H9 (cell line): Measurements from ENCODE around the gene TCF7L2. TPM values are rescaled to one million over a fixed set of nuclear protein-coding genes. Genes with fewer than 3 reads are reported as not detected.

ENCODE experiments used
- DNase-seq: peaks from one replicate; pipeline ENCODE4 v3.0.0-alpha.2; 2017
- H2AFZ ChIP-seq: one replicate; pipeline ENCODE4 v1.6.1; 2013; ENCODE audit warnings: mild to moderate bottlenecking, low read length, control low read depth, moderate library complexity
- H2AK5ac ChIP-seq: 2 replicates; pipeline ENCODE4 v1.6.1; 2013; ENCODE audit warnings: low read length, control low read depth, mixed read lengths; ENCODE audit not compliant: insufficient read length
- H2BK120ac ChIP-seq: one replicate; pipeline ENCODE4 v1.6.1; 2013; ENCODE audit warnings: low read depth, mild to moderate bottlenecking, low read length, control low read depth, inconsistent platforms; ENCODE audit not compliant: poor library complexity, severe bottlenecking
- H2BK12ac ChIP-seq: 2 replicates; pipeline ENCODE4 v1.6.1; 2013; ENCODE audit warnings: low read length, control low read depth, mixed read lengths, low read depth; ENCODE audit not compliant: insufficient read length
- H2BK15ac ChIP-seq: 2 replicates; pipeline ENCODE4 v1.6.1; 2013; ENCODE audit warnings: low read depth, low read length, control low read depth
- H2BK20ac ChIP-seq: one replicate; pipeline ENCODE4 v1.6.1; 2013; ENCODE audit warnings: low read depth, mild to moderate bottlenecking, low read length, control low read depth, inconsistent platforms; ENCODE audit not compliant: poor library complexity, severe bottlenecking
- H2BK5ac ChIP-seq: 2 replicates; pipeline ENCODE4 v1.6.1; 2013; ENCODE audit warnings: low read length, control low read depth, mixed read lengths; ENCODE audit not compliant: insufficient read length
- H3K14ac ChIP-seq: 2 replicates; pipeline ENCODE4 v1.6.1; 2013; ENCODE audit warnings: low read length, control low read depth; ENCODE audit not compliant: insufficient read depth
- H3K18ac ChIP-seq: 2 replicates; pipeline ENCODE4 v1.6.1; 2013; ENCODE audit warnings: low read depth, mild to moderate bottlenecking, mixed read lengths, low read length, control low read depth; ENCODE audit not compliant: insufficient read length
- H3K23ac ChIP-seq: 2 replicates; pipeline ENCODE4 v1.6.1; 2013; ENCODE audit warnings: low read length, control low read depth, mixed read lengths, low read depth; ENCODE audit not compliant: insufficient read length
- H3K23me2 ChIP-seq: 2 replicates; pipeline ENCODE4 v1.6.1; 2013; ENCODE audit warnings: low read depth, mild to moderate bottlenecking, mixed read lengths, low read length, control low read depth; ENCODE audit not compliant: insufficient read length, poor library complexity, severe bottlenecking
- H3K27ac ChIP-seq: 2 replicates; pipeline ENCODE4 v1.5.1; 2013; ENCODE audit warnings: low read length, control low read depth, mixed read lengths, low read depth; ENCODE audit not compliant: insufficient read length
- H3K27me3 ChIP-seq: 2 replicates; pipeline ENCODE4 v1.6.1; 2013; ENCODE audit warnings: low read length, control low read depth, inconsistent platforms; ENCODE audit not compliant: insufficient read depth
- H3K4ac ChIP-seq: 2 replicates; pipeline ENCODE4 v1.6.1; 2013; ENCODE audit warnings: low read depth, mild to moderate bottlenecking, control low read depth, inconsistent platforms, low read length, moderate library complexity
- H3K4me1 ChIP-seq: 2 replicates; pipeline ENCODE4 v1.6.1; 2013; ENCODE audit warnings: low read length, control low read depth, inconsistent platforms; ENCODE audit not compliant: insufficient read depth
- H3K4me2 ChIP-seq: 2 replicates; pipeline ENCODE4 v1.6.1; 2013; ENCODE audit warnings: low read length, control low read depth, mixed read lengths; ENCODE audit not compliant: insufficient read length, insufficient read depth
- H3K56ac ChIP-seq: 2 replicates; pipeline ENCODE4 v1.6.1; 2013; ENCODE audit warnings: low read depth, mild to moderate bottlenecking, mixed read lengths, low read length, control low read depth; ENCODE audit not compliant: insufficient read length
- H3K79me1 ChIP-seq: 2 replicates; pipeline ENCODE4 v1.6.1; 2013; ENCODE audit warnings: low read depth, mild to moderate bottlenecking, moderate library complexity, low read length, control low read depth, inconsistent platforms; ENCODE audit not compliant: insufficient read depth, poor library complexity, severe bottlenecking
- H3K79me2 ChIP-seq: 2 replicates; pipeline ENCODE4 v1.6.1; 2013; ENCODE audit warnings: low read length, control low read depth, inconsistent platforms; ENCODE audit not compliant: insufficient read depth
- H3K9ac ChIP-seq: 2 replicates; pipeline ENCODE4 v1.6.1; 2013; ENCODE audit warnings: low read length, control low read depth, mixed read lengths; ENCODE audit not compliant: insufficient read length; ENCODE audit errors: extremely low read depth
- H3K9me3 ChIP-seq: one replicate; pipeline ENCODE4 v1.6.1; 2013; ENCODE audit warnings: low read depth, low read length, inconsistent platforms; ENCODE audit not compliant: control insufficient read depth
- H3T11ph ChIP-seq: one replicate; pipeline ENCODE4 v1.6.1; 2013; ENCODE audit warnings: mild to moderate bottlenecking, low read length, control low read depth, inconsistent platforms
- H4K20me1 ChIP-seq: one replicate; pipeline ENCODE4 v1.6.1; 2013; ENCODE audit not compliant: control insufficient read depth, insufficient read length, insufficient read depth
- H4K5ac ChIP-seq: 2 replicates; pipeline ENCODE4 v1.6.1; 2013; ENCODE audit warnings: low read depth, mild to moderate bottlenecking, mixed read lengths, low read length, control low read depth; ENCODE audit not compliant: insufficient read length
- H4K8ac ChIP-seq: replicated peaks from 2 replicates; pipeline ENCODE4 v1.6.1; 2013; ENCODE audit warnings: low read length, control low read depth, mixed read lengths, low read depth; ENCODE audit not compliant: insufficient read length
- H4K91ac ChIP-seq: 2 replicates; pipeline ENCODE4 v1.6.1; 2013; ENCODE audit warnings: low read depth, mild to moderate bottlenecking, moderate library complexity, mixed read lengths, low read length, control low read depth; ENCODE audit not compliant: insufficient read length
- H3K27ac Mint-ChIP-seq, 3 experiments: 2 replicates in 2 of 3; 3 replicates in 1 of 3; pipeline ENCODE4 v1.8.0; 2020 to 2021; ENCODE audit warnings: mixed read lengths in 3 of 3, mild to moderate bottlenecking in 1 of 3, moderate library complexity in 1 of 3
- H3K27me3 Mint-ChIP-seq: 2 replicates; pipeline ENCODE4 v1.8.0; 2021; ENCODE audit warnings: low read depth, mild to moderate bottlenecking, moderate library complexity, mixed read lengths
- H3K36me3 Mint-ChIP-seq, 3 experiments: 2 replicates in 2 of 3; 3 replicates in 1 of 3; pipeline ENCODE4 v1.8.0; 2020 to 2021; ENCODE audit warnings: low read depth in 3 of 3, mixed read lengths in 3 of 3; ENCODE audit not compliant: insufficient read depth in 1 of 3
- H3K4me1 Mint-ChIP-seq, 2 experiments: 2 replicates each; pipeline ENCODE4 v1.8.0; 2020; ENCODE audit warnings: mixed read lengths in 2 of 2
- H3K4me3 Mint-ChIP-seq, 2 experiments: 2 replicates in 1 of 2; 3 replicates in 1 of 2; pipeline ENCODE4 v1.8.0; 2020 to 2021; ENCODE audit warnings: mild to moderate bottlenecking in 2 of 2, mixed read lengths in 2 of 2, moderate library complexity in 1 of 2
- H3K9me3 Mint-ChIP-seq, 2 experiments: 2 replicates in 1 of 2; 3 replicates in 1 of 2; pipeline ENCODE4 v1.8.0; 2020; ENCODE audit warnings: mild to moderate bottlenecking in 2 of 2, mixed read lengths in 2 of 2, moderate library complexity in 1 of 2
- WGBS: extraction: QIAGEN DNeasy Blood & Tissue Kit; methylation state at CpG from one replicate; pipeline ENCODE4 v1.1.7; 2013; ENCODE audit warnings: missing lambda C conversion rate, low lambda C conversion rate, mixed read lengths; ENCODE audit not compliant: insufficient read length; ENCODE audit errors: extremely low coverage; 5-methylcytosine and 5-hydroxymethylcytosine counted together
- total RNA-seq: library from RNA; stranded (reverse); gene quantifications from 2 replicates; pipeline ENCODE4 v1.2.1, GENCODE V29; 2021
- TF ChIP-seq, protein P1 (sequence below): fragments of 200-600 bp; sonication (generic); conservative IDR thresholded peaks from 3 replicates; pipeline ENCODE4 v1.8.0; 2021; ENCODE audit warnings: antibody characterized with exemption, mild to moderate bottlenecking

Gene TCF7L2
- total RNA-seq, 1 experiment from 2014 or later, result 71.1 TPM

DNA sequence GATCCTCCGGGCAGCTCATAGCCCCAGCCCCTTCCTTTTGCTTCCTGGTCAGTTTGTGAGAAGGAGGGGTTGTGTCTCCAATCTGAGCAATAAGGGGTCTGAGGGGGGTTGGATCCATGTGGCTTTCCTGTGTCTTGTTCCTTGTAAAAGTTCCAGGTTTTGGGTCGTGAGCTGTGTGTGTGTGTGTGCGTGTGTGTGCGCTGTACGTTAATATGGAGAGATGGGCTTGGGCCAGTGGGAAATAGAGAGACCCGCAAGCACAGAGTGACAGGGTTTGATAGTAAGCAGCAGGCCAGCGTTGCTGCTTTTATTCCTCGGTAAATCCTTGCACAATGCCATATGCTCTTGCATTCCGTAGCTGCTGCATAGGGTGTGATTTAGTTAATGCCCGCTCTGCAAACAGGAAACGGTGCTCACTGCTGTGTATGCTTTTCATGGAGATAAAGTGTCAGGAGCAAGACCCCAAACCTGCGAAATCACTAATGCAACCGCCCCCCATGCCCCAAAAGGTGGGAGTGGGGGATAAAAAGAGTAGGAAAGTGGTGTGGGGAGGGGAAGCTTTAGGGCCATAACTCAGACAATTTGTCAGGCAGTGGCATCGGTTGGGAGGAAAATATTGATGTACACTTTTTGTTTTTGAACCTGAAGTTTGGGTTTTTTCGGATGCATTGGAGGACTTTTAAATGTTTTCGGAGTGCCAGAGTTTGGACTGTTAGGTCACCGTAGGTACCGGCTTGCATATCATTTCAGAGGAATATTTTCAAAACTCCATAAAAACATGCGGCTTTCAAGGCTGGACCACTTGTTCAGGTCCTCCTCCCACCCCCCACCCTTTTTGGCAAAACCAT is 108.7 kb downstream of the TCF7L2 start:
- no peak overlapping the region for H2BK20ac ChIP-seq
- no peak overlapping the region for H4K5ac ChIP-seq
- H3K79me1 ChIP-seq, result peaks cover 12% of the 10 kb centered on the region
- peak overlapping the region; percentile 4 for H3K4me2 ChIP-seq
- H4K91ac ChIP-seq, result no peak overlapping the region
- no peaks in the 10 kb centered on the region for H4K20me1 ChIP-seq
- H3K56ac ChIP-seq, result no peak overlapping the region
- no peak overlapping the region for H3K23ac ChIP-seq
- no peak overlapping the region for H2BK15ac ChIP-seq
- DNase-seq, result peak; percentile 29
- H3K27ac ChIP-seq, result no peak overlapping the region
- Mint-ChIP-seq H3K4me1 (peaks cover 12 to 47% of the 10 kb centered on the region in 2 experiments), H3K36me3 (peaks cover 0 to 19% (median 9%) of the 10 kb centered on the region in 3 experiments; a peak in 5 of 7 replicates), H3K27me3 (no peaks in the 10 kb centered on the region), H3K9me3 (no peaks in the 10 kb centered on the region), H3K27ac (no peak overlapping the region), H3K4me3 (no peak overlapping the region)
- H3K79me2 ChIP-seq, result peaks cover 36% of the 10 kb centered on the region; the same call in 1 of the 2 replicates
- H2BK5ac ChIP-seq, result no peak overlapping the region
- no peaks in the 10 kb centered on the region for H3K23me2 ChIP-seq
- peaks cover 33% of the 10 kb centered on the region; the same call in 1 of the 2 replicates for H3K4me1 ChIP-seq
- H2AFZ ChIP-seq, result no peak overlapping the region
- WGBS, result no CpG with 5 or more reads among the region's 19 CpGs
- no peak overlapping the region for H3T11ph ChIP-seq
- no peak overlapping the region for H3K18ac ChIP-seq
- no peak overlapping the region for H3K14ac ChIP-seq
- H3K27me3 ChIP-seq, result no peaks in the 10 kb centered on the region
- H4K8ac ChIP-seq, result no peak overlapping the region
- H2BK12ac ChIP-seq, result no peak overlapping the region
- no peak overlapping the region for H2AK5ac ChIP-seq
- H3K4ac ChIP-seq, result no peak overlapping the region
- H2BK120ac ChIP-seq, result no peak overlapping the region
- H3K9me3 ChIP-seq, result no peaks in the 10 kb centered on the region
- no peak overlapping the region for H3K9ac ChIP-seq
- TF ChIP-seq, protein P1, sequence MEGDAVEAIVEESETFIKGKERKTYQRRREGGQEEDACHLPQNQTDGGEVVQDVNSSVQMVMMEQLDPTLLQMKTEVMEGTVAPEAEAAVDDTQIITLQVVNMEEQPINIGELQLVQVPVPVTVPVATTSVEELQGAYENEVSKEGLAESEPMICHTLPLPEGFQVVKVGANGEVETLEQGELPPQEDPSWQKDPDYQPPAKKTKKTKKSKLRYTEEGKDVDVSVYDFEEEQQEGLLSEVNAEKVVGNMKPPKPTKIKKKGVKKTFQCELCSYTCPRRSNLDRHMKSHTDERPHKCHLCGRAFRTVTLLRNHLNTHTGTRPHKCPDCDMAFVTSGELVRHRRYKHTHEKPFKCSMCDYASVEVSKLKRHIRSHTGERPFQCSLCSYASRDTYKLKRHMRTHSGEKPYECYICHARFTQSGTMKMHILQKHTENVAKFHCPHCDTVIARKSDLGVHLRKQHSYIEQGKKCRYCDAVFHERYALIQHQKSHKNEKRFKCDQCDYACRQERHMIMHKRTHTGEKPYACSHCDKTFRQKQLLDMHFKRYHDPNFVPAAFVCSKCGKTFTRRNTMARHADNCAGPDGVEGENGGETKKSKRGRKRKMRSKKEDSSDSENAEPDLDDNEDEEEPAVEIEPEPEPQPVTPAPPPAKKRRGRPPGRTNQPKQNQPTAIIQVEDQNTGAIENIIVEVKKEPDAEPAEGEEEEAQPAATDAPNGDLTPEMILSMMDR, result no peak
